CD4-positive, alpha-beta T cell treated with Interleukin-21 for 1 hour (primary cell): ENCODE data around the gene LRMDA.

Experiments
- DNase-seq: peaks from one replicate; pipeline ENCODE4 v3.0.0-alpha.2; 2020

Gene LRMDA

GRCh38 chr10:76336213-76336963 lies 905.0 kb downstream of the LRMDA start:
- DNase-seq: no peak

DNA sequence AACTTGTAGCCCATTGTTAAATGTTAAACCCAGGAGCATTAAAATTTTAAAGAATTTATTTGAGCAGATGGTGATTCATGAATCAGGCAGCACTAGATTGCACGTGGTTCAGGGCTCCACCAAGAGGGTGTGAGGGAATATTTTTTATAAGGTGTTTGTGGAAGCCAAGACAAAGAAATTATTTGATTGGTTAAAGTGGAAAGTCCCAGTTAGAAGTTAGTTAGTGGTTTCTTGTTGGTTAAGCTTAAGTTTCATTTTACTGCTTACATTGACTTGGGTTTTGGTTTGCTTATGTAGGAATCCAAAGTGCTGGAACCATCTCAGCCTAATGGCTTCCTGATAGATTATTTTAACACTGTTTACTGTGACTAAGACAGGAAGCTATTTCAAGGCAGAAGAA lies 906.2 kb downstream of the LRMDA start:
- no peak for DNase-seq

DNA sequence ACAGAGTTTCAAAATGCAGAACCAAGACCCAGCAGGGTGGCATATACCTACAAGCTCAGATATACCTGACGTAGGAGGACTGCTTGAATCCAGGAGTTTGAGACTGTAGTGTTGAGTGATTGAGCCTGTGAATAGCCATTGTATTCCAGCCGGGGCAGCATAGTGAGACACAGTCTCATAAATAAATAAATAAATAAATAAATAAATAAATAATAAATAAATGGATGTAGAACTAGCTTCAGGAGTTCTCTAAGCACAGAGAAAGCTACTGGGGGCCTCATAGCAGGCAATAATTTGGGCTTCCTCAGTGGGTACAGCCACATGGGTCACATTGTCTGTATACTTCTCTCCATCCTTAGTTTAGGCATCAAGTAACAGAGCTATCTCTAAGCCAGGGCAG lies 906.8 kb downstream of the LRMDA start:
- DNase-seq: no peak

DNA sequence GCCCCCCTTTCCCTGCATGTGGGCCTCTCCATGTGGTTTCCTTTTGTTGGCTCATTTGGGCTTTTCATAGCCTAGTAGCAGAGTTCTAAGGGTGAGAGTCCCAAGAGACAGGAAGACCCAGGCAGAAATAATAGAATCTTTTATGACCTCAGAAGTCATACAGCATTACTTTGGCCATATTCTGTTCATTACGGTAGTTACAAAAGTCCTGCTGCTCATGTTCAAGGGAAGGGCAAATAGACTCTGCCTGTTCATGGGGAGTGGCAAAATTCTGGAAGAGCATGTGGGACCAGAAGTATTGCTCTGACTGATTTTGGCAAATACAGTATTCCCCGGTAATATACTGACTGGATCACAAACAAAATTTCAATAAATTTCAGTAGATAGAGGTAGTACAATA lies 910.3 kb downstream of the LRMDA start:
- no peak for DNase-seq

GRCh38 chr10:76342996-76343395 lies 911.6 kb downstream of the LRMDA start:
- no peak for DNase-seq

GRCh38 chr10:76347832-76348231 lies 916.4 kb downstream of the LRMDA start:
- no peak for DNase-seq

- DNase-seq: no peak
These were observed 919.2 kb downstream of the LRMDA start for GRCh38 chr10:76350583-76350982.

- DNase-seq: no peak
These were observed 920.9 kb downstream of the LRMDA start for GRCh38 chr10:76352300-76352699.

- DNase-seq: no peak
These were observed 921.9 kb downstream of the LRMDA start for GRCh38 chr10:76353237-76353851.

GRCh38 chr10:76354212-76354738 lies 922.9 kb downstream of the LRMDA start:
- DNase-seq: no peak

DNA sequence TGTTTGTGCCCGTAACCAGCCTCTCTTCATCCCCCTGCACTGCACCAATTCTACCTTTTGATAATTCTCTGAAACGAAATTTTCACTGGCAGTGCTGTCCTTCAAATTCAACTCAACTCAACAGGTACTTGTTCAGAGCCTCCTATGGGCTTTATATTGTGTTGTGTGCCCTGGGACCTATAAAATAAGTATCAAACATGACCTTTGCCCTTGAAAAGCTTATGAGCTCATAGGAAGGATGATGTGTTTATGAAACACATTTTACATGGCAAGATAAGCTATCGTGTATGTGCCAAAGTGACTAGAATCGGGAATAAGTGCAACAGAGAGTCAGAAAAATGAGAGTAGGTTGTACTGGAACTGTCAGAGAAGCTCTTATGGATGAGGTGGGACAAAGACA lies 923.5 kb downstream of the LRMDA start:
- no peak for DNase-seq

DNA sequence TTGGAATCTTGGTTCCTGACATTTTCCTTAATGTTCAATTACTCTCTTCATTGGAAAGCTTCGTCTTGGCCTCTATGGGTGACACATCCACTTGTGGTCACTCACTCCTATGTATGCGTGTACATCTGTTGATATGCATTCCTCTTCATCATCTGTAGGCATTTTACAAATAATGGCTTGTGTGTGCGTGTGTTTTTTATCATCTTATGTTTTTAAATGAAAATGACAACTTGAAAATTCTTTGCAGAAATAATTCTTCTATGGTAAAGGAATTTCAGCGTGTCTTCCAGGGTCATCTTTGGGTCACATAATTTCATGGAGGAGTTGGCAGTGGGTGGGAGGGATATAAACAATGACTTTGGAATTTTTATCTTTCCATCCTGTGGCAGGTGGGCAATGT lies 925.1 kb downstream of the LRMDA start:
- DNase-seq: no peak

DNA sequence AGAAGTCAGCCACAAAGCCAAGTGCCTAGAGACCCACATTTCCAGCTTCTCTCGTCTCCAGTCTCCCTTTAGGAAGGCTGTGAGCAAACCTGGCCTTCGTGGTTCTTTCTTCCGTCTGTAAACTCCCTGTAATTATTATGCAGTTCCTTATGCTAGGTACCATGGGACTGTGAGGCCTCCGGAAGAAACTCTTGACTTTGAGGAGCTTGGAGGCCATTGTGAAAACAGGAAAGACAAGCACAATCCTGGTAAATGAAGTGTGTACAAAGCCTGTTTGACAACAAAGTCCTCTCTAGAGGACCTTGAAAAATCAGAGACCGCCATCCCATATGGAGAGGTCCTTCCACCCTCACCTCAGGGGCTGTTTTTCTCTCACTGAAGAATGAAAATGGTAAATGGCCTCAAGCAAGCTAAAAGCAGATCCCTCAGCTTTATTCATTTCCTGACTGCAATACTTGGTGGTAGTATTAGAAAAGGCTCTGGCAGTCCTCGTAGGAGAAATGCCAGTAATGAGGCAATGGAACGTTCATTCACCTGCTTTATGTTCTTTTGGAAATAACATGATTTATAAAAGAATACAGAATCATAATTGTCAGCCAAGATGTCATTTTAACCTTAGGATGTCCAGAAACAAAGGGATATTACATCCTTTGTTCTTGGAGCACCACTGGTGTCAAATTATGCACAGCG lies 926.4 kb downstream of the LRMDA start:
- no peak for DNase-seq

GRCh38 chr10:76358743-76359395 lies 927.4 kb downstream of the LRMDA start:
- no peak for DNase-seq

DNA sequence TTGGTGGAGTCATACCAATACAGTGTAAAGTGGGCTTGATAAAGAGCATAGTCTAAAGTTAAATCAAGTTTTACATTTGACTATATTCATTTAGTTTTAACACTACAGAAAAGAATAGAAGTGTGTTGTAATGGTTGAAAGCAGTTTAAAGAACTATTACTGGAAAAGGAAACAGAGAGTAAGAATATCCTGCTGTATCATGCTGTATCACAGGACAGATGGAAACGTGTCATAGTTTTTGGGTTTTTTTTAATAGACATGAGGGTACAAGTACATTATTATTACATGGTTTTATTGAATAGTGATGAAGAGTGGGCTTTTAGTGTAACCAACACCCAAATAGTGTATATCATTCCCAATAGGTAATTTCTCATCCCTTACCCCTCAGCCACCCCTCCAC lies 944.3 kb downstream of the LRMDA start:
- no peak for DNase-seq

DNA sequence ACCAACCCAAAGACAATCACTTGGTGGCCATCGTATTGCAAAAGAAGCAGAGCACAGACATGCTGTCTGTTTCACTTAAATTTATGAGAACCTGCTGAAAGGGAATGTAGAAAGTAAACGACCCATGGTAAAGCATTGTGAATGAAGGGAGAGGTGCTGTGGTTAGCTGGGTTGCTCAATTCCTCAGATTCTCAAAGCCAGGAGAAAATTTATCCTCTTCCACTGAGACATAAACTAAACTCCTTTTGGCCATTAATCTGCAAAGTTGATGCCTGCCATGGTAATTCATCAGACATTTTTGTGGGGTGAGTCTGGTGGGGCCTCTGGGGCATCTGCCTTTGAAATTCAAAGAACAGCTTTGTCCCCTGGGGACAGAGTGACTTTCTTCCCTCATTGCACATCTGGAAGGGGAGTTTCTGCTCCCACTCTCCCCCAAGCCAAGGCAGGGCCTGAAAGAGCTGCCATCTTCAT lies 951.0 kb downstream of the LRMDA start:
- DNase-seq: no peak

DNA sequence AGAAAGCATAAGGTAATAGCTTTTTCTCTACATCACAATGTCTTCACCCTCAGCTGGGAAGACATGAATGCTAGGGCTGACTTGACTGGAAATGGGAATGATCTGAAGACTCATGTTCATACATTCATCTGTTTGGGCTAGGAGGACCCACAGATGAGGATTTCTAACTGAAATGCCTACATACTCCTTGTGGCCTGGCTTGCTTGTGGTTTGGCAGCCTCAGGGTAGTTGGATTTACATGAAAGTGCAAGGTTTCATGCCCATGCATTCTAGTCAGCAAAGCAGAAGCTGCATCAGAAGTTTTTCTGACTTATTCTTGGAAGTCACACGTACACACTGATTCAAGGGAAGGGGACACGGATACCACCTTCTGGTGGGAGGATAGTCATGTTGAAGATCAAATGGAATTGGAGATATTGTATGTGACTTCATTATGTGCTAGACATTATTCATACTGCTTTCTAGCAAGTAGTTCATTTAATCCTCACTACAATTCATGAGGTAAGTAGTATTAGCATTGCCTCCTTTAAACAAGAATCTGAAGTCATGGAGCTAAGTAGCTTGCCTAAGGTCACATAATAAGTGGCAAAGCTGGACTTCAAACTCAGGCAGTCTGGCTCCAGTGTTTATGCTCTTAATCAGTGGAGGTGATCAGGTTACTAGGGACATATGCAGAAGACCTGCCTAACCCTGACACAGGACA lies 957.0 kb downstream of the LRMDA start:
- no peak for DNase-seq

DNA sequence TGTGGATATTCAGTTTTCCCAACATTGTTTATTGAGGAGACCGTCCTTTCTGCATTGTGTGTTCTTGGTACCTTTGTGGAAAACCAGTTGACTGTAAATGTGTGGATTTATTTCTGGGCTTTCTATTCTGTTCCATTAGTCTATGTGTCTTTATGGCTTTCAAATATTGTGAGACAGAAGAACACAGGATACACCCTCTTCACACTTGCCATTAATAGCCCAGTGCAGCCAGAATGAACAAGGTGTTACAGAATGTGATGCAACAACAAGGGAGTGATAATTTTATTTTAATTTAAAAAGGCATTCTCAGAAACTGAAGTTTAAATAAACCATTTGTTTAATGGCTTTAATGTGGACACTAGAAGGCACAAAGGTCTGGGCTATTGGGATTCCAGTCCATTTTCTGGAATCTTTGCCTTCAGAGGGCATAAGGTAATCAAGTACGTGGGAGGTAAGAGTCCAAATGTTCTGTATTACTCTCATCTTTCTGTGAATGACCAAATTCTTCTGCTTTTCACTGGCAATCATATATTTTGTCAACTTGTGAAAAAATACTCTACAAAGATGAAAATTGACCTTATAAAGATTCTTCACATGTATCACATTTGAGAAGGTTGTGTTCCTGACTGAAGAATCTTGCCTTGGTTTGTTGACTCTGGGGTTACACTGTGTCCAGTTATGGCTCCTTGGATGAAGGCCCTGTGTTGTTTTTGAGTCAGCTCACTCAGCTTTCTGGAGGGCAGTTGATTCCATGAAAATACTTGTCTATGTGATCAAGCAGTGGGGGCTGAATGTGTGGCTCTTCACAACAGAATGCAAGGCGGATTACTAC lies 962.7 kb downstream of the LRMDA start:
- no peak for DNase-seq

- no peak for DNase-seq
These were observed 963.3 kb downstream of the LRMDA start for GRCh38 chr10:76394707-76395042.

DNA sequence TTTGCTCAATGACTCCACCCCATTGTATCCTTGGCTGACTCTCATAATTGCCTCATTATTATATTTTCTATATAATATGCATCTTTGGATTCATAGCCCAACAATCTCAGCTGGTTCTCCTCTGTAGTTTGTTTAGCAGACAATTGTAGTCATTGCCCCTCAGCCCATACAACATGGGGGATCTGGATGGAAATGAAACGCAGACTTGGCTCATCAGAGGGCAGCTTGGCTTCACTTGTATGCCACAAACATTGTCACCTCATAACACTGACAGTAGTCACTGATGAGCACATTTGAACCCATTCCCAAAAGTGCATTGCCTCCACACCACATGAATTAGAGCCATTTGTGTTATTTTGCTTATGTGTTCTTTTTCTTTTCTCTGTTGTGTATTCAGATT lies 963.8 kb downstream of the LRMDA start:
- DNase-seq: no peak

DNA sequence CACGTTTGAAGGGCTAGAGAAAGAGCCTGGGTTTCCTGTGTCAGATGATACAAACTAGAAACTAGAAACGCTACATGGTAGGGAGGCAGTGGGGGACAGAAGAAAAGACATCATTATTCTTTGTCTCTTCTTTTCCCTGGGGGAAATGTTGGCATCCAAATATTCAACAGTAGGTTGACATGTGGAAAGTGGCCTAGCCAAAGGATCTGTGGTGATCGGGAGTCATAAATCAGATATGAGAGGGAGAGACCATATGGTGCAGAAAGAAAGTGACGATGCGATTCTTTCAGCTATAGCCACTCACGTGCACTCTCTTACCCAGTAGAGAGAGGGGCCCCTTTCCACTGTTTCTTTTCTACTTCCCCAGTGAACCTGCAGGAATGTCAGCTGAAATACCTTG lies 964.7 kb downstream of the LRMDA start:
- DNase-seq: no peak
